Measurements from ENCODE around the gene FHIT. TPM values are rescaled to one million over a fixed set of nuclear protein-coding genes. Genes with fewer than 3 reads are reported as not detected.

FHIT gene
- polyA plus RNA-seq, 1 donor, result 35.8 TPM

GRCh38 chr3:59908280-59908679 is 1343.0 kb downstream of the FHIT start:
- Histone ChIP-seq H3K4me1 (ENCODE audit: control insufficient read depth, insufficient read depth, low read length) (no peaks in the 10 kb centered on the region), H3K27ac (ENCODE audit: low read length) (no peak overlapping the region), H3K4me3 (ENCODE audit: low read length) (no peak overlapping the region), H3K27me3 (ENCODE audit: control insufficient read depth, insufficient read depth, low read length) (no peaks in the 10 kb centered on the region), H3K36me3 (ENCODE audit: control insufficient read depth, insufficient read depth, low read length) (no peaks in the 10 kb centered on the region), H3K9me3 (ENCODE audit: control insufficient read depth, low read depth, low read length) (no peaks in the 10 kb centered on the region)
- DNase-seq, result no peak
- no CpG with 5 or more reads among the region's 2 CpGs for WGBS (ENCODE audit: insufficient coverage, low lambda C conversion rate)

DNA sequence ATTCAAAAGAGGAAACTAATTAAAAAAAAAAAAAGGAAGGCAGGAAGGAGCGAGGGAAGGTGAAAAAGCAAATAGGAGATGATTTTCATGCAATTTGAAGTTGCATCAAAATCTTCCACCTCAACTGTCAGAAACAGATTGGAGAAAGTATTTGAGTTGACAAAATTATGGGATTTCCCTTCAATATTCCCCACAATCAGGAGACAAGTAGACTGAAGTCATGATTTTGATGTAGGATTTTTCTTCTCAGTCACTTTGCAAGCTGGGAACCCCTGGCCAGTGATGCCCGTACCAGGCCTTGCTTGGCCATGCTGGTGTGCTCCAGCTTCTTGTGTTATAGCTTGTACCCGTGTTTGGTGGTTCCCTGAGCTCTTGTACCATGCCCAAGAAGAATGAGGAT is 1347.0 kb downstream of the FHIT start:
- Histone ChIP-seq H3K4me3 (ENCODE audit: low read length) (no peak overlapping the region), H3K4me1 (ENCODE audit: control insufficient read depth, insufficient read depth, low read length) (no peaks in the 10 kb centered on the region), H3K9me3 (ENCODE audit: control insufficient read depth, low read depth, low read length) (no peaks in the 10 kb centered on the region), H3K36me3 (ENCODE audit: control insufficient read depth, insufficient read depth, low read length) (no peaks in the 10 kb centered on the region), H3K27ac (ENCODE audit: low read length) (no peak overlapping the region), H3K27me3 (ENCODE audit: control insufficient read depth, insufficient read depth, low read length) (no peaks in the 10 kb centered on the region)
- 100% methylated on average over 1 of the region's 3 CpGs for WGBS (ENCODE audit: insufficient coverage, low lambda C conversion rate)
- no peak for DNase-seq

DNA sequence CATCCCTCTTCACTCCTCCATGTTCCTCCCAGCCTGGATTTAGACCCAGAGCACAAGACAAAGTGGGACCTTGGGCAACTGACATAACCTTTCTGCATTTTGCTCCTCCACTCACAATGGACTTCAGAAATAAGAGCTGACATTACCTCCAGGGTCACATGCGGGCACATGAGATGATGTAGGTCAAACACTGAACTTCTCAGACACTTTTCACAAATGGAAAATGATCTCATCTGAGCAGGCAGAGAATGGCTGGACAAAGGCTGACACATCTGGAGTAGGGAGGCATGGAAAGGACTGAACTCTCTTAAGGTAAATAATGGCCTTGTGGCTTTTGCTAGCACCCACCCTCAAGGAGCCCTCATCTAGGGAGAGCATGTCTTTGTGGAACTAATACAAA is 1352.2 kb downstream of the FHIT start:
- Histone ChIP-seq H3K36me3 (ENCODE audit: control insufficient read depth, insufficient read depth, low read length) (no peaks in the 10 kb centered on the region), H3K4me1 (ENCODE audit: control insufficient read depth, insufficient read depth, low read length) (no peaks in the 10 kb centered on the region), H3K9me3 (ENCODE audit: control insufficient read depth, low read depth, low read length) (no peaks in the 10 kb centered on the region), H3K27me3 (ENCODE audit: control insufficient read depth, insufficient read depth, low read length) (no peaks in the 10 kb centered on the region), H3K27ac (ENCODE audit: low read length) (no peak overlapping the region), H3K4me3 (ENCODE audit: low read length) (no peak overlapping the region)
- no peak for DNase-seq
- no CpG with 5 or more reads among the region's 1 CpG for WGBS (ENCODE audit: insufficient coverage, low lambda C conversion rate)

DNA sequence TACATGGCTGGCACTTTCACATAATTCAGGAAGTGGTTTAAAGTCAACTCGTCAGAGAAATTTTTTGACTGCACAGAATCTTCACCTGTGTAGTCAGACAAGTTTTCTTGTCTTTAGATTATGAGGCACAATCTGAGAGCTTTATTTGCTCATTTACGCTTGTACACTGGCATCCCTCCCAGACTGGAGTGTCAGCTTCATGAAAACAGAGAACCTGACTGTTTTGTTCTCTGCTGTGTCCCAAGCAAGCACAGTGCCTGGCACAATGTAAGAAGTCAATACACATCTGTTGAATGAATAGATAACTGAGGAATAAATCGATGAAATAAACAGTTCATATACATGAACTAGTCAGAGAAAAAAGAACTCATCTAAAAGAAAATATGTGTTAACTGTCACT is 1355.3 kb downstream of the FHIT start:
- DNase-seq, result no peak
- no CpG with 5 or more reads among the region's 3 CpGs for WGBS (ENCODE audit: insufficient coverage, low lambda C conversion rate)

DNA sequence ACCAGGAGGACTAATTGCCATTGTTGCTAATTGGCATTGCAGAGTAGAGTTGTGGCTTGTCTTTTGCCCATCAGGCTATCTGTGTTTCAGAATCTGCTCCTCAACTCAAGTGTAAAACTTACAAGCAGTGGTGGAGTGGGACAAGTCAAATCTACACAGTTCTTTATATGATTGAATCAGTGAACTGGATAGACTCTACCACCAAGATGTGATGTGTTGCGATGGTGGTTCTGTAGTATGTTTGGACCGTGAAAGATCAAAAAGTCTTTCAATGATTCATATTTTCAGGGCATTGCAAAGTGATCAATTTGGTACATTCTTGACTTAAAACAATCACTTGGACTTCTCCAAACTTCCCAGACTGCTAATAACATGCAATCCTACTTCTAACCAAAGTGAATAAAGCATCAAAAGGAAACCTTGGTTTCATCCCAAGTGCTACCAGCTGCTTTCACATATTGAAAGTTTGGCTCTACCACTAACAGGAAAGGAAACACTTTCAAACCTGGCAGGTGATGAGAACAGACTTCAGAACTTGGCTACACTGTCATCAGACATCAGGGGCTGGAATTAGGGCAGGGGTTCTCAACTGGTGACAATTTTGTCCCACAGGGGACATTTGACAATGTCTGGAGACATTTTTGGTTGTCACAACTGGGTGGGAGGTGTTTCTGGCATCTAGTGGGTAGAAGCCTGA is 1356.7 kb downstream of the FHIT start:
- Histone ChIP-seq H3K4me1 (ENCODE audit: control insufficient read depth, insufficient read depth, low read length) (no peaks in the 10 kb centered on the region), H3K27ac (ENCODE audit: low read length) (no peak overlapping the region), H3K4me3 (ENCODE audit: low read length) (no peak overlapping the region), H3K9me3 (ENCODE audit: control insufficient read depth, low read depth, low read length) (no peaks in the 10 kb centered on the region), H3K27me3 (ENCODE audit: control insufficient read depth, insufficient read depth, low read length) (no peaks in the 10 kb centered on the region), H3K36me3 (ENCODE audit: control insufficient read depth, insufficient read depth, low read length) (no peaks in the 10 kb centered on the region)
- WGBS (ENCODE audit: insufficient coverage, low lambda C conversion rate), result no CpG with 5 or more reads among the region's 2 CpGs
- no peak for DNase-seq

More for the DNA sequence above, 1355.3 kb downstream of the FHIT start:
- Histone ChIP-seq H3K4me1 (ENCODE audit: control insufficient read depth, insufficient read depth, low read length) (no peaks in the 10 kb centered on the region), H3K4me3 (ENCODE audit: low read length) (no peak overlapping the region), H3K27me3 (ENCODE audit: control insufficient read depth, insufficient read depth, low read length) (no peaks in the 10 kb centered on the region), H3K36me3 (ENCODE audit: control insufficient read depth, insufficient read depth, low read length) (no peaks in the 10 kb centered on the region), H3K27ac (ENCODE audit: low read length) (no peak overlapping the region), H3K9me3 (ENCODE audit: control insufficient read depth, low read depth, low read length) (no peaks in the 10 kb centered on the region)

GRCh38 chr3:59890639-59891038 is 1360.6 kb downstream of the FHIT start:
- Histone ChIP-seq H3K4me3 (ENCODE audit: low read length) (no peak overlapping the region), H3K4me1 (ENCODE audit: control insufficient read depth, insufficient read depth, low read length) (peaks cover 4% of the 10 kb centered on the region), H3K36me3 (ENCODE audit: control insufficient read depth, insufficient read depth, low read length) (no peaks in the 10 kb centered on the region), H3K27me3 (ENCODE audit: control insufficient read depth, insufficient read depth, low read length) (no peaks in the 10 kb centered on the region), H3K9me3 (ENCODE audit: control insufficient read depth, low read depth, low read length) (no peaks in the 10 kb centered on the region), H3K27ac (ENCODE audit: low read length) (no peak overlapping the region)
- WGBS (ENCODE audit: insufficient coverage, low lambda C conversion rate), result no CpG with 5 or more reads among the region's 3 CpGs
- no peak for DNase-seq

DNA sequence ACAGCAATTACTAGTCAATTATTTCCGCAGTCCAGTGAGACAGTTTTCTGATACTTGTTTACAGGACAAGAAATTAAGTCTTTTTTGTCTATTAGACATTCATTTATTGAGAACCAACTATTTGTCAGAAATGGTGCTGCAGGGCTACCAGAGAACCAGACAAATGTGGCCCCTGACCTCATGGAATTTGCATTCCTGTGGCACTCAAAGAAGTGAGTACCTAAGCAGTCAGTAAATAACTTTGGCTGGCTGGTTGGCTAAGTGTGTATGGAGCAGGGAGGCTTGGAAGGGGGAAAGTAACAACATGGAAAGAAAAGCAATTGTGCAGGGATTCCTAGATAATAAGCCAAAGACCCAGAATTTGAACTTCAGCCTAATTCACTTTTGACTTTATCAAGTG is 1364.5 kb downstream of the FHIT start:
- no peak overlapping the region for H3K4me3 ChIP-seq (ENCODE audit: low read length)
- no CpG with 5 or more reads among the region's 1 CpG for WGBS (ENCODE audit: insufficient coverage, low lambda C conversion rate)
- no peak overlapping the region for H3K27ac ChIP-seq (ENCODE audit: low read length)
- H3K36me3 ChIP-seq (ENCODE audit: control insufficient read depth, insufficient read depth, low read length), result no peaks in the 10 kb centered on the region
- no peaks in the 10 kb centered on the region for H3K27me3 ChIP-seq (ENCODE audit: control insufficient read depth, insufficient read depth, low read length)
- no peaks in the 10 kb centered on the region for H3K9me3 ChIP-seq (ENCODE audit: control insufficient read depth, low read depth, low read length)
- peaks cover 4% of the 10 kb centered on the region for H3K4me1 ChIP-seq (ENCODE audit: control insufficient read depth, insufficient read depth, low read length)
- peak in 1 of 2 donors; percentile 11 for DNase-seq

GRCh38 chr3:59885899-59886400 is 1365.3 kb downstream of the FHIT start:
- WGBS (ENCODE audit: insufficient coverage, low lambda C conversion rate), result no CpG with 5 or more reads among the region's 2 CpGs

GRCh38 chr3:59885101-59885500 is 1366.2 kb downstream of the FHIT start:
- H3K4me1 ChIP-seq (ENCODE audit: control insufficient read depth, insufficient read depth, low read length), result peaks cover 4% of the 10 kb centered on the region
- no peaks in the 10 kb centered on the region for H3K27me3 ChIP-seq (ENCODE audit: control insufficient read depth, insufficient read depth, low read length)
- no peak overlapping the region for H3K4me3 ChIP-seq (ENCODE audit: low read length)
- no peaks in the 10 kb centered on the region for H3K36me3 ChIP-seq (ENCODE audit: control insufficient read depth, insufficient read depth, low read length)
- H3K9me3 ChIP-seq (ENCODE audit: control insufficient read depth, low read depth, low read length), result no peaks in the 10 kb centered on the region
- no peak for DNase-seq
- no CpG with 5 or more reads among the region's 4 CpGs for WGBS (ENCODE audit: insufficient coverage, low lambda C conversion rate)
- H3K27ac ChIP-seq (ENCODE audit: low read length), result no peak overlapping the region

More at GRCh38 chr3:59885899-59886400, 1365.3 kb downstream of the FHIT start:
- DNase-seq, result no peak
- no peak overlapping the region for H3K4me3 ChIP-seq (ENCODE audit: low read length)
- H3K27me3 ChIP-seq (ENCODE audit: control insufficient read depth, insufficient read depth, low read length), result no peaks in the 10 kb centered on the region
- H3K9me3 ChIP-seq (ENCODE audit: control insufficient read depth, low read depth, low read length), result no peaks in the 10 kb centered on the region
- no peak overlapping the region for H3K27ac ChIP-seq (ENCODE audit: low read length)
- H3K36me3 ChIP-seq (ENCODE audit: control insufficient read depth, insufficient read depth, low read length), result no peaks in the 10 kb centered on the region
- H3K4me1 ChIP-seq (ENCODE audit: control insufficient read depth, insufficient read depth, low read length), result peaks cover 4% of the 10 kb centered on the region

DNA sequence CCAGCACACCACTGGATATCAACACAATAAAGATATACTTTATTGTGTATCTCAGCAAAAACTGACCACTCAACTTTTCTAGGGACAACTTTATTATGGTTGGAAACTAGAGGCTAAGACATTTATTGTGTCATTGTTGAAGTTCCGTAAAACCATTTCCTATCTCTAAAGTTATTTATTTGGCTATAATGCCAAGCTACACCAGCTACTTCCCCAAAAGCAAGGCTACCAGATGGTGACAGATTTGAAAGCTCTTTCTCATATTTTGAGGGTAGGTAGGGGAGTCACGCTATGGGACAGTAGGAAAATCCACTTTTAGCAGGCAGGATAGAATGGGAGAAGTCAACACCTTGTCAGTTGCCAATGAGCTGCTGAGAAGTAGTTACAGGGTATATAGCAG is 1366.8 kb downstream of the FHIT start:
- H3K36me3 ChIP-seq (ENCODE audit: control insufficient read depth, insufficient read depth, low read length), result no peaks in the 10 kb centered on the region
- no peak overlapping the region for H3K27ac ChIP-seq (ENCODE audit: low read length)
- no peaks in the 10 kb centered on the region for H3K9me3 ChIP-seq (ENCODE audit: control insufficient read depth, low read depth, low read length)
- H3K4me1 ChIP-seq (ENCODE audit: control insufficient read depth, insufficient read depth, low read length), result peaks cover 4% of the 10 kb centered on the region
- H3K4me3 ChIP-seq (ENCODE audit: low read length), result no peak overlapping the region
- no peak for DNase-seq
- H3K27me3 ChIP-seq (ENCODE audit: control insufficient read depth, insufficient read depth, low read length), result no peaks in the 10 kb centered on the region
- no CpG with 5 or more reads among the region's 2 CpGs for WGBS (ENCODE audit: insufficient coverage, low lambda C conversion rate)

DNA sequence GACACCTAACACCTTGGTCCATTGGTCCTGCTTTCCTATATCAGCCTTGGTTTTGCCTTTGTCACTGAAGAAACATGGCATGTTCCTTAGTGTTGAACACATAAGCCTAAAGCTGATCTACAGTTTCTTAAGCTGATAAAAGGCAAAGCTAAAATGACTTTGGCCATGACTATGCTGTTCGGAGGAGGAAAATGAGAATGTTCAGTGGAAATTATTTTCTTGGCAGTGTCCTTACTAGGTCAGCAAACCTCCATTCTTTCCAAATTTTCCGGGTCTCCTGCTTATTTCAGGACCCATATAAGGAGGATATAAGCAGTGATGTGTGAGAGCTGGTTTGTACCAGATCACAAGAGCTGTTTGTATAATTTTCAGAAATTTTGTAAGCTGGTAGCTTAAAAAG is 1368.5 kb downstream of the FHIT start:
- DNase-seq, result no peak
- no CpG with 5 or more reads among the region's 2 CpGs for WGBS (ENCODE audit: insufficient coverage, low lambda C conversion rate)
- peaks cover 4% of the 10 kb centered on the region for H3K4me1 ChIP-seq (ENCODE audit: control insufficient read depth, insufficient read depth, low read length)
- H3K36me3 ChIP-seq (ENCODE audit: control insufficient read depth, insufficient read depth, low read length), result no peaks in the 10 kb centered on the region
- H3K4me3 ChIP-seq (ENCODE audit: low read length), result no peak overlapping the region
- H3K27ac ChIP-seq (ENCODE audit: low read length), result no peak overlapping the region
- no peaks in the 10 kb centered on the region for H3K27me3 ChIP-seq (ENCODE audit: control insufficient read depth, insufficient read depth, low read length)
- H3K9me3 ChIP-seq (ENCODE audit: control insufficient read depth, low read depth, low read length), result no peaks in the 10 kb centered on the region

Measured in large intestine (tissue), 3 donors.